HG03103 (cell line): ENCODE data around the gene CAPS.

Source experiments
- ATAC-seq: cut with Tn5 transposase; IDR thresholded peaks from one replicate; pipeline ENCODE4 v1.9.1; 2021; ENCODE audit warnings: low read depth; ENCODE audit not compliant: unreplicated experiment

The CAPS gene

GRCh38 chr19:5932609-5933262, 18.7 kb downstream of the CAPS start:
- no peak for ATAC-seq

DNA sequence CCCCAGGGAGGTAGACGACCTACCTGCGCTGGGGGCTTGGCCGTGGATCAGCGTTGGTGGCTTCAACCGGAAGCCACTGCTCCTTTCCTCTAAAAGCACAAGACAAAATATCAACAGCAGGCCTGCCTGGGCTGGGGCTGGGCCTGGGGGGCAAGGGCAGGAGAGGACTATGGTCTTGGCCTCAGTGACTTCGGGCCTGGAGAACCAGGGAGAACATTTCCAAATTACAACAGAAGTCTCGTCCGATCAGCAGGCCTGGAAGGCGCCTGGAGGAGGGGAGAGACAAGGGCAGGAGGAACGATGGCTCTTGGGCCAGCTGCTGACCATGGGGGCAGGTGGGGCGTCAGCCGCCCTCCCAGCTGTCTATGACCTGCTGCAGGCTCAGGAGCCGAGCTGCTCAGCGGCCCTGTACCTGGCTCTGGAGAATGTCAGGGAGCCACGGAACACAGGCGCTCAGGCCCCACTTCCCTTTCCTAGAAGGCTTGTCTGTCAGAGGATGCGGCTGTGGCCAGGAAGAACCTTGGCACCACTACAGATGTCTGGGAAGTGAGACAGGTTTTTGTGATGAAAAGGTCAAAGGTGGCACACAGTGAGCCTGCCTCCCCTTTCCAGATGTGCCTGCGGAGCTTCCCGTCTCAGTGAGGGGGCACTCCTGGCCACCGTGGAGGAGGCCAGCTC, 19.5 kb downstream of the CAPS start:
- ATAC-seq = no peak

DNA sequence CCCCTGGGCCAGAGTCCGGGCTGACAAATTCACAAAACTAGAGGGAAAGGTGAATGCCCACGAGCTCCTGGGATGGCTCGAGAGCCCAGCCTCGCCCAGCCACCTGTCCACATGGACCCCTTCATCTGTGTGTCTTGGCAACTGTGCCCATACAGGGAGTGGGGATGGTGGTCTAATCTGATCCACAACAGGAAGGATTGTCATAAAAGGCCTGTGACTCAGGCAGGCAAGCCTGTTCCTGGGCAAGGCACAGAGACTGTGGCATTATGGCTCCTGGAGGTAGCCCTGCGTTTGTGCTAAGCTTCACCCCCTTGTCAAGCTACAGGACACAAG, 20.0 kb downstream of the CAPS start:
- ATAC-seq = no peak

- ATAC-seq = no peak
These were observed 20.9 kb downstream of the CAPS start for GRCh38 chr19:5934774-5935472.

GRCh38 chr19:5935473-5936291, 21.6 kb downstream of the CAPS start:
- no peak for ATAC-seq

- no peak for ATAC-seq
These were observed 22.2 kb downstream of the CAPS start for GRCh38 chr19:5936292-5936592.

DNA sequence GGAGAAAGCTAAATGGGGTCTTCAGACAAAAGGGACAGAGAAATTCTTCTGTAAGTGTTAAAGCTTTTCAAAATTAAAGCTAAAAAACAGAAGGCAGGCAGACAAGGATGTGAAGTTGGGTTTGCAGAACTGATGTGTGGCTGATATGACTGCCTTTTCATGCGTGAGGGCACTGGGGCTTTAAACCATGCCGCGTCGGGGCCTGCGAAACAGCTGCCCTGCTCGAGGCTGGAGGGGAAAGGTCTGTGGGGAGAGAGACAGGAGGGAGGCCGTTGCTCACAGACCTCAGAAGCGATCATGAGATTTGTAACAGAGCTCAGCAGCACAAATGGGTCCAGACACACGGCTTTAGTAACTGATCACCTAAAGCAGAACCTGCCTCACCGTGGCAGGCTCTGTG, 23.5 kb downstream of the CAPS start:
- no peak for ATAC-seq

GRCh38 chr19:5940260-5941208, 26.5 kb downstream of the CAPS start:
- no peak for ATAC-seq

DNA sequence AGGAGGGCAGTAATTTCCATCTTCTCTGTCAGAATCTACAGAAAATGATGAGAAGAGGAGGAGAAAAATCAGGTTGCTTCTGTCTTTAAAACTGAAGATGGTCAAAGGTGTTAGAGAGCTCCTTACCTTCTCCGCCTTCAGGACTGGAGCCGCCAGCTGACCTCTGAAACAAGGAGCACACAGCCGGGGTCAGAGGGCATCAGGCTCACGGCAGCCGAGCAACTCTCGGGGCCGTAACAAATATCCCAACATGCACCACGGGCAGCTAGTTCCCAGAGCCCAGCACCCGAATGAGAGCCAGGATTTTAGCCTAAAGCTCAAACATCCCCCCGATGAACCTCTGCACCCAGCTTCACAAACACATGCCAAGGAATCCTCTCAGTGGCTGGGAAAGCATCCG, 27.6 kb downstream of the CAPS start:
- no peak for ATAC-seq

DNA sequence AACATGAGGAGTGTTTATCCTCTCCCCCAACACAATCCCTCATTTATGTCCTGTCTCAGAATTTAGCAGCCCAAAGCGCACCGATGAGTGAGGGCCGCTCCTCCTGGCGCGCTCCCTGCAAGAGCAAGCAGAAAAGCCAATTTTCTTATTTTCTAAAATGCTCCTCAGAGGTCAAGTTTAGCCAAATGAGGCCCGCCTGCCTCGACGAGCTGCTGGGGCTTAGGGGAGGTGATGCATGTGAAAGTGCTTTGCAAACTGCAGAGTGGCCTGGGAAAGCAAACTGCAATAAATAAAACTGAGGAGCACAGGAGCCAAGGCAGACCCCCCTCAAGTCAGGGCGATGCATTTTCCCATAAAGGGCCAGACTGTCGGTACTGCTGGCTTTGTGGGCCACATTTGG, 29.0 kb downstream of the CAPS start:
- no peak for ATAC-seq

DNA sequence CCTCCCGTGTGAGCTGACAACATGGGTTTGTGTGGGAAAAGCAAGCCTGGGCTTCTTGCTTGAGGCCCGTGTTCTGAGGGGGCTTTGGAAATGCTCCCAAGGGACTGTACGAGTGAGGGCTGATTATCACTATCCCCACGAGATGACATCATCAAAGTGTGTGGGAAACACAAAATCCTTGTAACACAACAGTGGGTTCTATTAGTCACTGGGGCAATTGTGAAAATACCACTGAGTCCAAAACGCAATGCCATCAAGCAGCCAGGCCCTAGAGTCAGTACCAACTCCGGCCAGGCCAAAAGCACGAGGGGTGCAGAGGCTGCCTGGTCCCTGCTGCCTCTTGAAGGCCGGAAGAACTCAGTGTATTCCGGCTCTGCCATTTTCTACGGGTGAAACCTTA, 29.6 kb downstream of the CAPS start:
- no peak for ATAC-seq

DNA sequence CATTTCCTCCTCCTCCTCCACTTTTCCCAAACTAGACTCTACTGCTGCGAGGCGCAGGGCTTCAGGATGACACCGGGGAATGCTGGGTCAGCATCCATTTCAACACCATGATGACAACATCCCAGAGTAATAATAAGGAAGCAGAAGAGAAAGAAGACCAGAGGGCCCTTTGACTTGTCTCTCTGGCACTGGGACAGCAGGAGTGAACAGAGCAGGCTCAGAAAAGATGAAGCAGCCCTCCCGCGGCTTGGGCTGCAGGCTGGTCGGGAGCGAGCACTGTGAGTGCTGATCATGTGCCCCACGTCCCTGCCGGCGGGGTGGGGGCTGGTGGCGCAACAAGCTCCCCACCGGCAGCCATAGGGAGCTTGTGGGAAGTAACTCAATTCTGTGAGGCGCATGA, 33.4 kb downstream of the CAPS start:
- no peak for ATAC-seq

DNA sequence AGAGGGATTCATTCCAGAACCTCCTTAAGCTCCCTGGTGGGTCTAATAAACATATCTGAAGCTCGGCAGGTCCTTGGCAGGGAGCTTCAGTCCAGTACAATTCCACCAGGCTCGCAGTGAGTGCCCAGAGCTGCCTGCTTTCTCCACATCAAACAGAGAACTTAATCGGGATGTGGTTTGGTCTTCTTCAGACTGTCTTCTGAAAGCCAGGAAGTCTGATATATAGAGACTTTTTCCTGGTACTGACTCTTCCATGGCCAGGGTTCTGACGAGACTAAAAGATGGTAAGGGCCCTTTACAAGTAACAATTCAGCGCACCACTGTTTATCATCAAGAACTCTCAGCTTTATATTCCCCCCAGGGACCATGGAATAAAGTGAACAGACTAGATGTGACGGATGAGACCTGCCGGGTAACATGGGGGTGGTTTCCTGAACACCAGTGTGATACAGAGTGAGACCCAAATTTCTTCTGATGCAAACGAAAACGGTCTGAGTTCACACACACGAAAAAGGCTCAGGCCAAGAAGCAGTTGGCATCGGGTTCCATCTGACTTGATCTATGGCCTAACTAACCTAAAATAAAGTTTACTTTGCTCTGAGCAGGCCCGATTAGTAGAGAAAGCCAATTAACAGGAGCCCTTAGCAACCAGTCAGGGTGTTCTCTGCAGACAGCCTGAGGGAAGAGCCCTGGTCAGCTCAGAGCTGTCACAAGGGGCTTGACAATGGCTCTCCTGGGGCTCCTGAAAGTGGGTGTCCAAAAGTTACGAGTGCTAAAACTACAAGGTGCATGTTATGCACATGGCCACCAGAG, 34.9 kb downstream of the CAPS start:
- no peak for ATAC-seq

DNA sequence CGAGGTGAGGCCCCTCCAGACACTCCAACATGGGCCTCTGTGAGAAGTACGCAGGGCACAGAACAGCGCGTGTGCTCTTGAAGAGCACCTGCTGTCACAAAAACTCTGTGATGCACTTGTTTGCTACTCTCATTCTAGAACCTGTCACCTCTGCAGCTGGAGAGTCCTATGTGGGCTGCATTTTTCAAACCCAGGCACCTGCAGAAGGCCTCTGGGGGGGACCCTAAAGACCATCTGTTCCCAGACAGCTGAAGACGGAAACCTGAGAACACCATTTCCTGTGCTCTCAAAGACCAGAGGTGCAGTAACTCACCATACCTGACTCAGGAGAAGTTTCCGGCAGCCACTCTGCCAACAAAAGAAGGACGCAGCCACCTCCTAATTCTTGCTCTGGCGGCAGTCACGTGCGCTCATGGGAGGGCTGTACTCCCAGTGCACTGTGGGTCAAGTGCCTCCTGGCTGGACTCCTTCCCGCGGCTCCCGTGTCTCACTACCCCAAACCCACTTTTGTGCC, 35.8 kb downstream of the CAPS start:
- ATAC-seq = no peak

DNA sequence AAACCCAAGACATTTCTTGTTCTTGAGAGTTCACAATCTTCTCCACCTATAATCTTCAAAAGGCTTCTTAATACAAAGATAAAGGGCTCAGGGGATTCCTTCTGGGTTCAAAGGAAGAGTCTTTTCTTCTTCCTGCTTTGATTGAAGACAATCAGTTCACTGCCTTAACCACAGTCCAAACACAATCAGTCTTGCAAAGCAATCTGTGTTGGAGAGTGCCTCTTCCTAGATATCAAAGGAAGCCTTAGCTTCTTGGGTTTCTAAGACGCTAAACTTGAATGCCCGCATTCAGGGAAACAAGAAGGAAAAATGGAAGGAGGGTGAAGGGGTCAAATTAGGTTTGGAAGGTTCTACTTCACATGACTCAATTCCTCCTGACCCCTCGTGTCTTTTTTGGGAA, 36.7 kb downstream of the CAPS start:
- no peak for ATAC-seq

- no peak for ATAC-seq
These were observed 37.3 kb downstream of the CAPS start for GRCh38 chr19:5951338-5951861.

DNA sequence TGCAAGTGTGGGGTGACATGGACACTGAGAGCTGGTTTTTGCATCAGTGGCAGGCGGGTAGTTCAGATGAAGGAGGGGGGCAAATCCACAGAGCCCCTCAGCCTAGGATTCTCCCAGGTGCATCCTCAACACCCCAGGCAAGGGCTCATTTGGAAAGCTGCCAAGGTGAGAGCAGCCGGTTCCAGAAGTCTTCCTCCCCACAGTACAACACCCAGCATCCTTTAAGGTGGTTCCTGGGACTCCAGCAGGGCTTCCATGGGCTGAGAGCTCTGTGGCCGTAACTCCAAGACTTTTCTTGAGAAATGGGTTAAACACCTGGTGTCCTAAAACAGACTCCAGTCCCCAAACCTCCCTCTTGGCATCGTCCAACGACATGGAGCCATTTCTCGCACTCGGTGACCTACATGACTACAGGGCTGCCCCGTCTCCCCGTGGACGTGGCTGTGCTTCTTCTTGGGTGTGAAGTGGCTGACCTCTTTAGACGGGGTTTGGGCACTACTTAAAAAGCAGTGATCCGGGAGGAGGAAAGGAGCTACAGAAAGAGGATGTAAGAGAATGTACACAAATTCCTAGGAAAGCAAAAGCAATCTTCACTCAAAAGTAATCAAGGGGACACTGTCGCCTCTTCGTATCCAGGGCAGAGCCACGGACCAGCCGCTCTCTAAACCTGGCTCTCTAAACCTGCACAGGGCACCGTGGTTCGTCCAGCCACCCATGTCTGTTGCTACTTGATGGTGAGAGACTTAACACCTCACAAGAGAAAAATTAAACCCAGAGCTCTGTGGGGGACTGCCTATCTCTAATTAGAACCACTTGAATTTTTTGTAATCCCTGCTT, 38.4 kb downstream of the CAPS start:
- no peak for ATAC-seq

- no peak for ATAC-seq
These were observed 39.1 kb downstream of the CAPS start for GRCh38 chr19:5953030-5953589.
